ENCODE measurements around the gene ZNF398. TPM values are rescaled to one million over a fixed set of nuclear protein-coding genes. Genes with fewer than 3 reads are reported as not detected.

ZNF398 gene
- total RNA-seq, 1 donor from 2014 or later = 19.5 TPM

DNA sequence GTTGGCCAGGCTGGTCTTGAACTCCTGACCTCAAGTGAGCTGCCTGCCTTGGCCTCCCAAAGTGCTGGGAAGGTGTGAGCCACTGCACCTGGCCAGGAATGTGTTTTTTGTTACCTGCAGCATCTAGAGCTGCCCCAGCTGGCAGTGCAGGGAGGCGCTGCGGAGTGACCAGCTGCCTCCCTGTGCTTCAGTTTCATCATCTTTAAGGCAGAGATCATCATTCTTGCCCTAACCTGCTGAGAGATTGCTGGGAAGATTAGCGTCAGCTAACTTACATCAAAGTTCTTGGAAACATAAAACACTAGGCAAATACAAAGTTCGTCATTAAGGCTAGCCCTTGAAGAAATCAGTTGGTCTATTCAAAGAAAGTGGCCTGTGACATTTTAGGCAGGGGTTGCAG, 50.4 kb downstream of the ZNF398 start:
- Mint-ChIP-seq H3K9me3 (no peaks in the 10 kb centered on the region), H3K27ac (peak overlapping the region; percentile 9)
- TF ChIP-seq, protein P1, sequence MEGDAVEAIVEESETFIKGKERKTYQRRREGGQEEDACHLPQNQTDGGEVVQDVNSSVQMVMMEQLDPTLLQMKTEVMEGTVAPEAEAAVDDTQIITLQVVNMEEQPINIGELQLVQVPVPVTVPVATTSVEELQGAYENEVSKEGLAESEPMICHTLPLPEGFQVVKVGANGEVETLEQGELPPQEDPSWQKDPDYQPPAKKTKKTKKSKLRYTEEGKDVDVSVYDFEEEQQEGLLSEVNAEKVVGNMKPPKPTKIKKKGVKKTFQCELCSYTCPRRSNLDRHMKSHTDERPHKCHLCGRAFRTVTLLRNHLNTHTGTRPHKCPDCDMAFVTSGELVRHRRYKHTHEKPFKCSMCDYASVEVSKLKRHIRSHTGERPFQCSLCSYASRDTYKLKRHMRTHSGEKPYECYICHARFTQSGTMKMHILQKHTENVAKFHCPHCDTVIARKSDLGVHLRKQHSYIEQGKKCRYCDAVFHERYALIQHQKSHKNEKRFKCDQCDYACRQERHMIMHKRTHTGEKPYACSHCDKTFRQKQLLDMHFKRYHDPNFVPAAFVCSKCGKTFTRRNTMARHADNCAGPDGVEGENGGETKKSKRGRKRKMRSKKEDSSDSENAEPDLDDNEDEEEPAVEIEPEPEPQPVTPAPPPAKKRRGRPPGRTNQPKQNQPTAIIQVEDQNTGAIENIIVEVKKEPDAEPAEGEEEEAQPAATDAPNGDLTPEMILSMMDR (conservative IDR thresholded peaks at IDR 0.05) = no peak

DNA sequence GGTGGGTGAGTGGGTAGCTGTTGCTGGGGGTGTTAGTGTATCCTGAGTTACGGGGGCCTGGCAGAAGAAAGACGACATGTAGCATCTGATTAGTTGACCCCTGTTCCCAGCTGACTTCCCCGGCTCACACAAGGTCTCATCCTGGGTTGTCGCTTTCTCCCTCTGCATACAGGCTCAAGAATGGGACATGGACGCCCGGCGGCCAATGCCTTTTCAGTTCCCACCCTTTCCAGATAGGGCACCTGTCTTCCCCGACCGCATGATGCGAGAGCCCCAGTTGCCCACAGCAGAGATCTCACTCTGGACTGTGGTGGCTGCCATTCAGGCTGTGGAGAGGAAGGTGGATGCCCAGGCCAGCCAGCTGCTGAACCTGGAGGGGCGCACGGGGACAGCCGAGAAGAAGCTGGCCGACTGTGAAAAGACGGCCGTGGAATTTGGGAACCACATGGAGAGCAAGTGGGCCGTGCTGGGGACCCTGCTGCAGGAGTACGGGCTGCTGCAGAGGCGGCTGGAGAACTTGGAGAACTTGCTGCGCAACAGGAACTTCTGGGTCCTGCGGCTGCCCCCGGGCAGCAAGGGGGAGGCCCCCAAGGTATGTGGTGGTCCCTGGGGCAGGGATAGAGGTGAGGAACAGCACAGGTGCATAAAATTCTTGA, 51.0 kb downstream of the ZNF398 start:
- no peak overlapping the region for H3K4me3 Mint-ChIP-seq

More for the DNA sequence above, 50.4 kb downstream of the ZNF398 start:
- peaks cover 15% of the 10 kb centered on the region for H3K4me1 Mint-ChIP-seq (ENCODE audit: unreplicated experiment)
- H3K27me3 Mint-ChIP-seq = no peaks in the 10 kb centered on the region
- no peak for DNase-seq (ENCODE audit: extremely low spot score, unreplicated experiment)
- peak overlapping the region; percentile 57 for H3K4me3 Mint-ChIP-seq
- H3K36me3 Mint-ChIP-seq = peaks cover 35% of the 10 kb centered on the region

DNA sequence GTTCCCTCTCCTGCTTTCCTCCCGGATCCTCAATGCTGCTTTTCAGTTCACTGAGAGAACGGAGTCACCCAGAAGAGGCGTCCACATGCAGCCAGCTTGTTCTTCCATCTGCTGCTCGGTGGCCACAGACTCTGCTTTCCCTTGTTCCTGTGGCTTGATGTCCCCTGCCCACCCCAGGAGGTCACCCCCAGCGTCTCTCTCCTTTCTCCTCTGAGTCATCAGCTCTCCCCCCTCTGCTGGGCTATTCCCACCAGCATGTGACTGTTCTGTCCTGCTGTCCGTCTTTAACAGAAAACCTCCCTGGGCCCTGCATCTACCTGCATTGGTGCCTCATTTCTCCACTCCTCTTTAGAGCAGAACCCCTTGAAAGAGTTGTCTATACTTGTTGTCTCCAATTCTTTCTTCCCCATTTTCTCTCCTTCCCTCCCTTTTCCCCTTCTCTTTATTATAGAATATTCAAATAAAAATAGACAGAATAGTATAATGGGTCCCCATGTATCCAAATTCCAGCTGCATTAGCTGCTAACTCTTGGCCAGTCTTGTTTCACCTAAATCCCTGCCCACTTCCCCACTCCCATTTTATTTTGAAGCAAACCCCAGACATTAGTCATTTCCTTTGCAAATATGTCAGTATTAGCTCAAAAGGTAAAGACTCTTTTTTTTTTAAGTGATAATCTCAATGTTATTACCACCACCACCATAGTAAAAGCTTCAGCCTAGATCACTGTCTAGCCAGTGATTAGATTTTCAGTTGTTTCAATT, 52.2 kb downstream of the ZNF398 start:
- no peaks in the 10 kb centered on the region for H3K9me3 Mint-ChIP-seq
- peaks cover 52% of the 10 kb centered on the region for H3K36me3 Mint-ChIP-seq
- H3K4me1 Mint-ChIP-seq (ENCODE audit: unreplicated experiment) = peaks cover 21% of the 10 kb centered on the region
- H3K4me3 Mint-ChIP-seq = peak overlapping the region; percentile 53
- no peak for DNase-seq (ENCODE audit: extremely low spot score, unreplicated experiment)
- peak overlapping the region; percentile 39 for H3K27ac Mint-ChIP-seq
- TF ChIP-seq, protein P1 (conservative IDR thresholded peaks at IDR 0.05) = no peak
- no peaks in the 10 kb centered on the region for H3K27me3 Mint-ChIP-seq

More for the DNA sequence above, 51.0 kb downstream of the ZNF398 start:
- Mint-ChIP-seq H3K36me3 (peaks cover 41% of the 10 kb centered on the region), H3K27ac (no peak overlapping the region), H3K27me3 (no peaks in the 10 kb centered on the region), H3K4me1 (ENCODE audit: unreplicated experiment) (peaks cover 15% of the 10 kb centered on the region), H3K9me3 (no peaks in the 10 kb centered on the region)
- DNase-seq (ENCODE audit: extremely low spot score, unreplicated experiment) = no peak
- TF ChIP-seq, protein P1 (conservative IDR thresholded peaks at IDR 0.05) = no peak

DNA sequence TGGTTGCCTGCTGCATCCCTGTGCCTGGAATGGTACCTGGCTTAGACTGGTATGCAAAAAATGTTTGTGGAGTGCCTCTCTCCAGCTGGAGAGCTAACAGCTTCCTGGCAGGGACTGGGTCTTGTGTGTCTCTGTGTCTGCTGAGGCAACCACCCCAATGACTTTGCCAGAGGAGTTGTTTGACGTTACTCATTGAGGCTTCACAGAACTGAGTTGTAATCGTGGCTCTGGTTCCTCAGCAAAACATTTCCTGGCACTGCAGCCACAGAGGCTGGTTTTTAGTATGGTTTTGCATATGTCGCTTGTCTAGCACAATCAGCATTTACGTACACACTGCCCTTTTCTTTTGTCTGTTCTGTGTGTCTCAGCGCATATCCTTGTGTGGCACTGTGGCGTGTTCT, 55.6 kb downstream of the ZNF398 start:
- Mint-ChIP-seq H3K4me1 (ENCODE audit: unreplicated experiment) (peaks cover 21% of the 10 kb centered on the region), H3K27me3 (no peaks in the 10 kb centered on the region), H3K4me3 (no peak overlapping the region), H3K27ac (no peak overlapping the region), H3K9me3 (no peaks in the 10 kb centered on the region), H3K36me3 (peaks cover 66% of the 10 kb centered on the region)
- no peak for DNase-seq (ENCODE audit: extremely low spot score, unreplicated experiment)
- TF ChIP-seq, protein P1 (conservative IDR thresholded peaks at IDR 0.05) = no peak

DNA sequence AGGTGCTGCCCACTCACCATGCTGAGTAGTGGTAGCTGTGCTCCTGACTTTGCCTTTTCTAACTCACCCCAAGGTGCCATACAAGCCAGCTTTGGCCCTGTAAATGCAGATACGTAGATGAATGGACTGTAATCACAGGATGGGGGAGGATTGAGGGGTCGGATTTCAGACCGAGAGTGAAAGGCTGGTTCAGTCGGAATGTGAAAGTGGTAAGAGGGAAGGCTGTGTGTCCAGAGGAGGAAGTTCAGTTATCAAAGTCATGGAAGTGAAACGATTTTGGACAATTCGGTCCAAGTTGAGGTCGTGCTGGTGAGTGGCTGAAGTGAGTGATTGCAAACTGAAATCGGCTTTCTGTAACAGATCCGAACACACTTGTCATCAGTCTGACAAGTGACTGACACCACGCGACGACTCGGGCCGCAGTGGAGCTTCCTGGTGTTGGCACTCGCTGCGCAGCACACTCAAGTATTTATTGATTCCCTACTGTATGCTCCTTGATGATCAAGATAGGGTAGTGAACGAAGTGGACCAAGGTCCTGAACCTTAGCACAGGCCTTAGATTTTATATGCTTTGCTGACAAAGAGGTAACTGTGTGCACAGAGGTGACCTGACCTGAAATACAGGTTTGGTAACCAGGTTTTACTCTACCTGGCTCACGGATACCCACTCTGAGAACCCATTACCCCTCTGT, 58.6 kb downstream of the ZNF398 start:
- peak overlapping the region; percentile 79 for H3K27ac Mint-ChIP-seq
- peaks cover 15% of the 10 kb centered on the region for H3K4me1 Mint-ChIP-seq (ENCODE audit: unreplicated experiment)
- H3K4me3 Mint-ChIP-seq = peak overlapping the region; percentile 35
- no peak for DNase-seq (ENCODE audit: extremely low spot score, unreplicated experiment)
- no peaks in the 10 kb centered on the region for H3K9me3 Mint-ChIP-seq
- no peaks in the 10 kb centered on the region for H3K27me3 Mint-ChIP-seq
- TF ChIP-seq, protein P1 (conservative IDR thresholded peaks at IDR 0.05) = no peak
- H3K36me3 Mint-ChIP-seq = peaks cover 61% of the 10 kb centered on the region

Measured in type B pancreatic cell (in vitro differentiated cells).